HCT116 (cell line): Measurements from ENCODE around the gene PNPO. TPM values are rescaled to one million over a fixed set of nuclear protein-coding genes. Genes with fewer than 3 reads are reported as not detected.

Source experiments
- ATAC-seq: fragments of 200-7000 bp; cut with Tn5 transposase; 2 replicates; pipeline ENCODE4 v1.9.1; 2020; ENCODE audit warnings: mild to moderate bottlenecking, moderate library complexity
- BruUV-seq: library from RNA; stranded (reverse); fragments of 400-500 nt; replicated peaks from 2 replicates; lab custom pipeline; 2021; lab: Mats Ljungman, UMichigan
- CTCF ChIA-PET: fragments of 300-600 bp; sonication (Branson Sonifier 250); formaldehyde crosslinking; loops from one replicate; lab custom pipeline; 2021; ENCODE audit warnings: antibody characterized with exemption; lab: Charles Lee
- POLR2A ChIA-PET: fragments of 300-600, 350-600 bp; sonication (Branson Sonifier 250); formaldehyde crosslinking; loops from one replicate; lab custom pipeline; 2021; ENCODE audit warnings: antibody characterized with exemption; lab: Charles Lee
- RAD21 ChIA-PET, 2 experiments: fragments of 300-600 bp; sonication (Branson Sonifier 250); formaldehyde crosslinking; loops; one replicate each; lab custom pipeline; 2023; ENCODE audit warnings: low total read pairs in 2 of 2; ENCODE audit not compliant: uncharacterized antibody in 2 of 2, unreplicated experiment in 2 of 2, low non-redundant PET in 1 of 2; lab: Charles Lee
- DNase-seq: peaks from one replicate; pipeline ENCODE4 v3.0.0-alpha.2; 2010; ENCODE audit warnings: low read depth, low spot score
- H2AFZ ChIP-seq: fragments of 200-600 bp; shearing (Covaris generic), sonication (generic); 2 replicates; pipeline ENCODE4 v1.6.1; 2017; ENCODE audit warnings: low read depth, mixed run types, mixed read lengths, antibody characterized with exemption, low read length; ENCODE audit not compliant: poor library complexity, severe bottlenecking
- H3K27ac ChIP-seq: 2 replicates; pipeline ENCODE4 v1.5.1; 2012; ENCODE audit warnings: low read depth, low read length
- H3K27me3 ChIP-seq: fragments of 200-600 bp; sonication (generic); 2 replicates; pipeline ENCODE4 v1.6.1; 2016; ENCODE audit warnings: mixed run types, low read length, mixed read lengths; ENCODE audit not compliant: insufficient read depth
- H3K36me3 ChIP-seq, 2 experiments: fragments of 200-500 bp in 1 of 2; fragments of 200-600 bp in 1 of 2; sonication (Bioruptor generic) in 1 of 2; sonication (generic) in 1 of 2; 2 replicates each; pipeline versions ENCODE4 v1.5.1 to v1.6.1; 2014 to 2016; ENCODE audit warnings: low read length in 2 of 2, inconsistent platforms in 1 of 2, mixed read lengths in 1 of 2, mixed run types in 1 of 2; ENCODE audit not compliant: insufficient read depth in 2 of 2, control insufficient read depth in 1 of 2
- H3K4me1 ChIP-seq, 2 experiments: fragments of 200-600 bp in 1 of 2; sonication (generic) in 1 of 2; 2 replicates each; pipeline versions ENCODE4 v1.5.1 to v1.6.1; 2012 to 2017; ENCODE audit warnings: low read length in 2 of 2, inconsistent platforms in 1 of 2, mild to moderate bottlenecking in 1 of 2, mixed read lengths in 1 of 2, mixed run types in 1 of 2, moderate library complexity in 1 of 2; ENCODE audit not compliant: insufficient read depth in 2 of 2, control insufficient read depth in 1 of 2
- H3K4me2 ChIP-seq: fragments of 200-600 bp; sonication (generic); 2 replicates; pipeline ENCODE4 v1.6.1; 2017; ENCODE audit warnings: mixed run types, low read length, mixed read lengths
- H3K4me3 ChIP-seq, 2 experiments: fragments of 200-600 bp in 1 of 2; sonication (generic) in 1 of 2; replicated peaks in 1 of 2; 2 replicates each; pipeline ENCODE4 v1.5.1; 2011 to 2016; ENCODE audit warnings: low read length in 2 of 2, control low read depth in 1 of 2, low read depth in 1 of 2, mild to moderate bottlenecking in 1 of 2, mixed read lengths in 1 of 2, mixed run types in 1 of 2
- H3K79me2 ChIP-seq: fragments of 200-600 bp; sonication (generic); 2 replicates; pipeline ENCODE4 v1.6.1; 2017; ENCODE audit warnings: mild to moderate bottlenecking, mixed run types, low read length, moderate library complexity, mixed read lengths; ENCODE audit not compliant: insufficient read depth
- H3K9ac ChIP-seq: fragments of 200-600 bp; sonication (generic); 2 replicates; pipeline ENCODE4 v1.6.1; 2016; ENCODE audit warnings: low read length, mixed read lengths
- H3K9me2 ChIP-seq: fragments of 200-600 bp; sonication (generic), shearing (Covaris generic); 2 replicates; pipeline ENCODE4 v1.6.1; 2017; ENCODE audit warnings: mixed run types, mild to moderate bottlenecking, moderate library complexity; ENCODE audit not compliant: insufficient read depth
- H3K9me3 ChIP-seq, 2 experiments: fragments of 200-500 bp in 1 of 2; fragments of 200-600 bp in 1 of 2; sonication (Bioruptor generic) in 1 of 2; sonication (generic) in 1 of 2; 2 replicates each; pipeline ENCODE4 v1.6.1; 2014 to 2017; ENCODE audit warnings: low read length in 2 of 2, mixed read lengths in 2 of 2, inconsistent platforms in 1 of 2, low read depth in 1 of 2, mild to moderate bottlenecking in 1 of 2, mixed run types in 1 of 2, moderate library complexity in 1 of 2; ENCODE audit not compliant: control insufficient read depth in 1 of 2, insufficient read depth in 1 of 2
- H4K20me1 ChIP-seq: fragments of 200-600 bp; sonication (generic), shearing (Covaris generic); 2 replicates; pipeline ENCODE4 v1.6.1; 2017; ENCODE audit warnings: mixed run types, mild to moderate bottlenecking, moderate library complexity; ENCODE audit not compliant: insufficient read depth
- CBX3 ChIP-seq: IDR thresholded peaks from 2 replicates; pipeline ENCODE4 v1.6.1; 2012; ENCODE audit warnings: low read depth
- EGR1 ChIP-seq: IDR thresholded peaks from 2 replicates; pipeline ENCODE4 v1.6.1; 2012; ENCODE audit warnings: low read depth
- ELF1 ChIP-seq: IDR thresholded peaks from 2 replicates; pipeline ENCODE4 v1.6.1; 2012; ENCODE audit warnings: low read depth, borderline replicate concordance
- EZH2 ChIP-seq: fragments of 200-600 bp; sonication (generic); IDR thresholded peaks from 2 replicates; pipeline ENCODE4 v1.6.1; 2017; ENCODE audit warnings: antibody characterized with exemption, mixed run types
- EZH2phosphoT487 ChIP-seq: fragments of 200-600 bp; IDR thresholded peaks from 2 replicates; pipeline ENCODE4 v1.6.1; 2018; ENCODE audit warnings: antibody characterized with exemption, borderline replicate concordance
- FOSL1 ChIP-seq: IDR thresholded peaks from 2 replicates; pipeline ENCODE4 v1.6.1; 2012; ENCODE audit warnings: low read depth
- JUND ChIP-seq: IDR thresholded peaks from 2 replicates; pipeline ENCODE4 v1.6.1; 2012
- POLR2A ChIP-seq: IDR thresholded peaks from 2 replicates; pipeline ENCODE4 v1.7.0; 2011; ENCODE audit warnings: borderline replicate concordance; ENCODE audit not compliant: insufficient read depth, insufficient read length; ENCODE audit errors: extremely low read depth
- POLR2AphosphoS5 ChIP-seq: IDR thresholded peaks from 2 replicates; pipeline ENCODE4 v1.6.1; 2011; ENCODE audit warnings: mild to moderate bottlenecking, low read depth, low read length, moderate library complexity
- RAD21 ChIP-seq: IDR thresholded peaks from 2 replicates; pipeline ENCODE4 v1.6.1; 2012; ENCODE audit warnings: low read depth, mild to moderate bottlenecking
- SP1 ChIP-seq: IDR thresholded peaks from 2 replicates; pipeline ENCODE4 v1.6.1; 2012; ENCODE audit warnings: low read depth
- SRF ChIP-seq: IDR thresholded peaks from 2 replicates; pipeline ENCODE4 v1.6.1; 2012; ENCODE audit warnings: low read depth
- ZFX ChIP-seq: fragments of 450-650 bp; IDR thresholded peaks from 2 replicates; pipeline ENCODE4 v1.6.1; 2017
- ZNF274 ChIP-seq: fragments of 200-500 bp; sonication (Bioruptor generic); IDR thresholded peaks from 2 replicates; pipeline ENCODE4 v1.6.1; 2014; ENCODE audit warnings: mild to moderate bottlenecking, low read depth, low read length, inconsistent platforms
- intact Hi-C: fragments of 100-400 bp; cut with micrococcal nuclease; formaldehyde crosslinking; loops from 2 replicates; pipeline ENCODE4 v1.10.0; 2022
- total RNA-seq: library from RNA; stranded (reverse); gene quantifications from one replicate; pipeline ENCODE4 v1.2.1, GENCODE V29; 2021; ENCODE audit not compliant: unreplicated experiment
- TF ChIP-seq, protein P1 (sequence below): IDR thresholded peaks from 2 replicates; pipeline ENCODE4 v1.6.1; 2011; ENCODE audit warnings: mild to moderate bottlenecking, low read length, moderate library complexity; ENCODE audit not compliant: insufficient replicate concordance; ENCODE audit errors: extremely low read depth
- TF ChIP-seq, protein P2 (sequence below): IDR thresholded peaks from 2 replicates; pipeline ENCODE4 v1.6.1; 2012

The PNPO gene
- total RNA-seq, 1 experiment from 2014 or later, result 74.9 TPM

DNA sequence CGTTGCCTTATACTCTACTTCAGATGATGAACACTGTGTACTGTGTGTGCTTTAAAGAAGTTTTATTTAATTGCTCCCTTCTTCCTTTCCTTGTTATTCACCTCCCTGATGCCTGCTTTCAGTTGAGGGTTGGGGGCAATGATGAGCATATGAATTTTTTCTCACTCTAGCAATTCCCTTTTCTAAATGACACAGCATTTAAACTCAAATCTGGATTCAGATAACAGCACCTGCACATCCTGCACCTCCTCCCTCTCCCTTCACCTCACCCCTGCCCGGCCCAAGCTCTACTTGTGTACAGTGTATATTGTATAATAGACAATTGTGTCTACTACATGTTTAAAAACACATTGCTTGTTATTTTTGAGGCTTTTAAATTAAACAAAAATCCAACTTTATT lies 13.0 kb upstream of the PNPO start:
- no peak overlapping the region for H3K4me2 ChIP-seq
- no peak overlapping the region for H2AFZ ChIP-seq
- ChIA-PET RAD21 (no interaction called here), POLR2A (no interaction called here)
- no peak overlapping the region for H3K9ac ChIP-seq
- BruUV-seq, result TSS peak; percentile 63
- ATAC-seq (no peak), DNase-seq (no peak)
- peaks cover 12 to 20% of the 10 kb centered on the region in 2 experiments for H3K4me1 ChIP-seq
- no peaks in the 10 kb centered on the region for H4K20me1 ChIP-seq
- H3K27ac ChIP-seq, result no peak overlapping the region
- H3K27me3 ChIP-seq, result no peaks in the 10 kb centered on the region
- intact Hi-C loops, result no loop called here
- no peaks in the 10 kb centered on the region for H3K79me2 ChIP-seq
- H3K9me2 ChIP-seq, result no peaks in the 10 kb centered on the region
- peaks cover 0 to 10% of the 10 kb centered on the region in 2 experiments; a peak in 2 of 4 replicates for H3K36me3 ChIP-seq
- H3K9me3 ChIP-seq, result no peaks in the 10 kb centered on the region
- TF ChIP-seq, protein P1, sequence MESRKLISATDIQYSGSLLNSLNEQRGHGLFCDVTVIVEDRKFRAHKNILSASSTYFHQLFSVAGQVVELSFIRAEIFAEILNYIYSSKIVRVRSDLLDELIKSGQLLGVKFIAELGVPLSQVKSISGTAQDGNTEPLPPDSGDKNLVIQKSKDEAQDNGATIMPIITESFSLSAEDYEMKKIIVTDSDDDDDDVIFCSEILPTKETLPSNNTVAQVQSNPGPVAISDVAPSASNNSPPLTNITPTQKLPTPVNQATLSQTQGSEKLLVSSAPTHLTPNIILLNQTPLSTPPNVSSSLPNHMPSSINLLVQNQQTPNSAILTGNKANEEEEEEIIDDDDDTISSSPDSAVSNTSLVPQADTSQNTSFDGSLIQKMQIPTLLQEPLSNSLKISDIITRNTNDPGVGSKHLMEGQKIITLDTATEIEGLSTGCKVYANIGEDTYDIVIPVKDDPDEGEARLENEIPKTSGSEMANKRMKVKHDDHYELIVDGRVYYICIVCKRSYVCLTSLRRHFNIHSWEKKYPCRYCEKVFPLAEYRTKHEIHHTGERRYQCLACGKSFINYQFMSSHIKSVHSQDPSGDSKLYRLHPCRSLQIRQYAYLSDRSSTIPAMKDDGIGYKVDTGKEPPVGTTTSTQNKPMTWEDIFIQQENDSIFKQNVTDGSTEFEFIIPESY, result no peak
- TF ChIP-seq EGR1, result no peak
- TF ChIP-seq ELF1, result no peak
- no peak for TF ChIP-seq RAD21
- no peak for TF ChIP-seq POLR2AphosphoS5
- no peak for TF ChIP-seq EZH2
- TF ChIP-seq POLR2A, result no peak
- TF ChIP-seq, protein P2, sequence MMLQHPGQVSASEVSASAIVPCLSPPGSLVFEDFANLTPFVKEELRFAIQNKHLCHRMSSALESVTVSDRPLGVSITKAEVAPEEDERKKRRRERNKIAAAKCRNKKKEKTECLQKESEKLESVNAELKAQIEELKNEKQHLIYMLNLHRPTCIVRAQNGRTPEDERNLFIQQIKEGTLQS, result no peak
- TF ChIP-seq FOSL1, result no peak
- no peak for TF ChIP-seq JUND
- TF ChIP-seq EZH2phosphoT487, result no peak
- no peak for TF ChIP-seq ZFX
- TF ChIP-seq CBX3, result no peak
- no peak for TF ChIP-seq SP1
- TF ChIP-seq SRF, result no peak
- no peak for TF ChIP-seq ZNF274
- TF ChIP-seq, all 23 proteins: peak for 0
- CTCF ChIA-PET, result no interaction called here
- no peak overlapping the region for H3K4me3 ChIP-seq
